Renal cortex interstitium (tissue), 11 donors: ENCODE measurements around the gene STX3. TPM values are rescaled to one million over a fixed set of nuclear protein-coding genes. Genes with fewer than 3 reads are reported as not detected.

Experiments
- DNase-seq, 11 donors: peaks; one replicate each; pipeline ENCODE4 v3.0.0-alpha.2; 2013; ENCODE audit warnings: low read depth in 9 of 11, low spot score in 4 of 11; ENCODE audit errors: extremely low read depth in 1 of 11
- polyA plus RNA-seq, 3 donors: library from polyadenylated mRNA; unstranded; fragments of 120-200 nt; gene quantifications; one replicate each; pipeline ENCODE4 v1.2.1, GENCODE V29; 2013; ENCODE audit not compliant: insufficient read length in 3 of 3

The STX3 gene
- polyA plus RNA-seq, 3 donors, result 51.4 to 76.8 (median 57.2) TPM

GRCh38 chr11:59753650-59754493, 1.3 kb upstream of the STX3 start:
- DNase-seq, result peak in 8 of 11 donors; percentile 55 to 77 (median 71)

GRCh38 chr11:59754494-59754858, 700 bp upstream of the STX3 start:
- DNase-seq, result peak in 3 of 11 donors; percentile 2 to 11 (median 8)

DNA sequence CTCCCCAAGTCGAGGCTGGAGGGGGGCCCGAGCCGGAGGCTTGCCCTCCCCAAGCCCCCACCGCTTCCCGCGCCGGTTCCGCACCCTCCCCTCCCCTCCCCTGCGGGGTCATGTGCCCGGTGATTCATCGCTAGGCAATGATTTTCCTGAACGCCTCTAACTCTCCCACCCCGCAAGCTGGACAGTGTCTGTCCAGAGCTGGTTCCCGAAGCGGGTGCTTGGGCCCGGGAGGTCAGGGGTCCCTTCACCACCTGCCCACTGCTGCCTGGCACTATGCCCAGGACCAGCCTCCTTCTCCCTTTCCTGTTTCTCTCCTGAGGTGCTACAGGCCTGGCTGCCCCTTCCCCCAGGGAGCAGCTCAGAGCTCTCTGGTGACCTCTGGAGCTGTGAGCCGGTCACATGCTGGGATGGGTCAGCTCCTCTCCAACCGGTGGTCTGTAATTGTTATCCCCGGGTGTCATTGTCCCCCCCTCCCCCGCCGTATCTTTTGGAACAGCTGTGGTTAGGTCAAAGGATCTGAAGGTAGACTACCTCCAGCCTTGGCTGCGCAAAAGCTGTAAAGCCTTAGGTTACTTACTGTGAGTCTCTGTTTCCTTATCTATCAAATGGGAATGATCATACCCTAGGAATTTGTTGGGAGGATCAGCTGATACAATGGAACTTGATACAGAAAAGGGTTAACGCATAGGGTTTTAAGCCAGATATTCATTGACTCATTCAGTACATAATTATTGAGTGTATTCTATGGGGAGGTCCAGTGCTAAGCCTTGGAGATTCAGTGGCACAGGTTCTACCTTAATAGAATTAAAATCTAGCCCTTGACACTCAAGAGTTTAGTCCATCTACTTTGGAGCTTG, 753 bp downstream of the STX3 start:
- DNase-seq, result peak in 6 of 11 donors; percentile 26 to 46 (median 32)

- no peak for DNase-seq
Observed at GRCh38 chr11:59756558-59756840, 1.3 kb downstream of the STX3 start.

- no peak for DNase-seq
Observed at GRCh38 chr11:59756845-59757244, 1.7 kb downstream of the STX3 start.

- no peak for DNase-seq
Observed at GRCh38 chr11:59758401-59759037, 3.3 kb downstream of the STX3 start.

GRCh38 chr11:59759900-59760299, 4.7 kb downstream of the STX3 start:
- no peak for DNase-seq

DNA sequence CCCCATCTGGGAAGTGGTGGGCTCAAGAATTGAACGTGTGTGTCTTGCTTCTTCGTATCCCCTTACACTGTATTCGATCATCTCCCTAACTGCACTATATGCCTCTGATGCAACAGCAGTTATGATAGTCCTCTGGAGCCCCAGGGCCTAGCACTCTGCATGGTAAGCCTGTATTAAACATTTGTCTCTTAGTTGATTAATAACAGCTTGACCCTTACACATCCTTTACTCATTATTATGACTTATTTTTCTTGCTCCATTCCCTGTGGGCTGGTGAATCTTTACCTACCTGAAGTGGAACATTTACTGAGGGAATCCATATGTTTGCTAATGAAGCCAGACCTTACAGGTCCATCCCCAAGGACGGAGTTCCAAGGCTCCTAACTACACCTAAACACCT, 5.6 kb downstream of the STX3 start:
- no peak for DNase-seq

GRCh38 chr11:59761993-59762392, 6.8 kb downstream of the STX3 start:
- DNase-seq, result no peak

DNA sequence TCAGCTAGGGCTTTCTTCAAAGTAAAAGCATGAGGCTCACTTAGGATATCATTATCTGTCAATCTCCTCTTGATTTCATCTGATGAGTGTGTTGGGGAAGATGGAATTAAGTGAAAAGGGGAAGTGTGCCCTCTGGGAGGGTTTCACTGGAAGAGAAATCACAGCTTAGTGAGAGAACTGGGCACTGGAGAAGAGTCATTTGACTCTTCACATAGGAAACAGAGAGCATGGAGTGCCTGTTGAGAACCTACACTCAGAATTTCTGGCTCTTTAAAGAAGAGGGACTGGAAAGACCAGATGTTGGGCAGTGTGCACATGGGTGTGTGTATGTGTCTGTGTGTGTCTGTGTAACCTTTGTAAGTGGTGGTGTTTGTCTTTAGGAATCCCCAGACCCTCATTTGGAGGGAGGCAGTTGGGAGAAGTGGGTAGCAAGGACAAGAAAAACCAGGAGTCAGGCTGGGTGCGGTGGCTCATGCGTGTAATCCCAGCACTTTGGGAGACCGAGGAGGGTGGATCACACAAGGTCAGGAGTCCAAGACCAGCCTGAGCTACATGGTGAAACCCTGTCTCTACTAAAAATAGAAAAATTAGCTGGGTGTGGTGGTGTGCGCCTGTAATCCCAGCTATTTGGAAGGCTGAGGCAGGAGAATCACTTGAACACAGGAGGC, 10.0 kb downstream of the STX3 start:
- no peak for DNase-seq

- no peak for DNase-seq
Observed at GRCh38 chr11:59766542-59767224, 11.5 kb downstream of the STX3 start.

GRCh38 chr11:59767225-59767611, 12.0 kb downstream of the STX3 start:
- no peak for DNase-seq

- no peak for DNase-seq
Observed at GRCh38 chr11:59769111-59769510, 13.9 kb downstream of the STX3 start.

- no peak for DNase-seq
Observed at GRCh38 chr11:59769828-59770227, 14.7 kb downstream of the STX3 start.

GRCh38 chr11:59770319-59770718, 15.1 kb downstream of the STX3 start:
- DNase-seq, result no peak

DNA sequence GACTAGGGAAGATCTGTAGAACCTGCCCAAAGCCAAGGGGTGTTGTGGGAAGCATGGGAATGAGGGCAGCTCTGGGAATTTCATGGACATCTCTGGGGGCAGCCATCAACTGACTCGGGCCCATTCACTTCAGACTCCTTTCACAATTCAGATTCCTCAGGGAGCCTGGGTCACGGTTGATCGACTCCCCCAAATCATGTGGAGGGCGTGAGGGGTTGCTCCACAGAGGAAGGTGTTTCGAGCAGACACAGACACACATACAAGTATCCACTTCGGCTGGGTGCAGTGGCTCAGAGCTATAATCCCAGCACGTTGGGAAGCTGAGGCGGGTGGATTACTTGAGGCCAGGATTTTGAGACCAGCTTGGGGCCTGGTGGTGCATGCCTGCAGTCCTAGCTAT, 15.7 kb downstream of the STX3 start:
- DNase-seq, result no peak

DNA sequence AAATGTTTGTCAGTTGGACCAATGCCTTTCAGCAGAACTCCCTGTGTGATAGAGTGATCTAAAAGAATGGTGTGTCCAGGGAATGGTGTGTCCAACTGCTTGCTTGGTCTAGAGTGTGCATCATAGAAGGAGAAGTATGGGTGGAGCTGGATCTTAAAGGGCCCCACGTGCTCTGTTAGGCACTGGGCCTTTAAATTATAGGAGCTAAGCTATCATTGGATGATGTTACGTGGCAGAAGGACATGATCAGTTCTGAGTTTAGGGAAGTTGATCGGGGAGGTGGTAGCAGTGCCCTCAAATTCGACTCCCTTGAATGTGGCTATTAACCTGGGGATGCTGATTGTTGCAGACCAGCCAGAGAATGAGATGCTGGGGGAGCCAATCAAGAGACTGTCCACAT, 16.4 kb downstream of the STX3 start:
- DNase-seq, result no peak

DNA sequence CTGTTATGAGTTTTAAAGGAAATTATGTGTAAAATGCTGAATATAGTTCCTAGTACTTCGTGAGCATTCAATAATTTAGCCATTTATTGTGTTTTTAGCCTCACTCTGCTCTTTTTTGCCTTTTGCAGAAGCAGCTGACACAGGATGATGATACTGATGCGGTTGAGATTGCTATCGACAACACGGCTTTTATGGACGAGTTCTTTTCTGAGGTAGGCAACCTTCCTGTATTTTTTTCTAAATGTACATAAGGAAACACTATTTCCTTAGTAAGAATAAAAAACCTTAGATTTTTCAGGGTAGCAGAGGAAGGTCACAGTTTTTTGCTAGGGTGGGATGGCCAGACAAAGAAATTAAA, 17.9 kb downstream of the STX3 start:
- DNase-seq, result no peak
